Glomerular visceral epithelial cell (primary cell): ENCODE measurements around the gene FAM83C.

Experiments used
- DNase-seq: peaks from one replicate; pipeline ENCODE4 v3.0.0-alpha.2; 2016; ENCODE audit errors: extremely low spot score

Gene FAM83C

DNA sequence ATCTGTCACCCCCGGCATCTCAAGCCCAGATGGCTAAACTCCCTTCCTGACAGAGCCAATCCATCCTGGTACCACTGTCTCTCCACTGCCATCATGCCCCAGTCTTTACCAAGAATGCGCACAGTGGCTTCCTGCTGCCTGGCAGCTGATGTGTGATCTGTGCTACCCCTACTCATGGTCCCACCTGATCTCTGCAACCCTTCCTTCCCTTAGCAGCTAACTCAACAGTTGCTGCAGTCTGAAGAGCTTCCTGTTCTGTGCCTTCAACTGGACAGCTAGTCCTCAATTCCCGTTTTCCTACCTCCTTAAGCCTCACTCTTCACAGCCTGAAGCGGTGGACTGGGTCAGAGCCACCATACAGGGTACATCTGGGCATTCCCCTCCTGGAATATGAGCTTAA lies 7.6 kb upstream of the FAM83C start:
- DNase-seq = no peak

- no peak for DNase-seq
These were observed 6.0 kb upstream of the FAM83C start for GRCh38 chr20:35298264-35298663.

- DNase-seq = no peak
These were observed 5.5 kb upstream of the FAM83C start for GRCh38 chr20:35297740-35298139.

- peak; percentile 30 for DNase-seq
These were observed 4.9 kb upstream of the FAM83C start for GRCh38 chr20:35297155-35297554.

GRCh38 chr20:35296101-35296554 lies 3.9 kb upstream of the FAM83C start:
- DNase-seq = no peak

DNA sequence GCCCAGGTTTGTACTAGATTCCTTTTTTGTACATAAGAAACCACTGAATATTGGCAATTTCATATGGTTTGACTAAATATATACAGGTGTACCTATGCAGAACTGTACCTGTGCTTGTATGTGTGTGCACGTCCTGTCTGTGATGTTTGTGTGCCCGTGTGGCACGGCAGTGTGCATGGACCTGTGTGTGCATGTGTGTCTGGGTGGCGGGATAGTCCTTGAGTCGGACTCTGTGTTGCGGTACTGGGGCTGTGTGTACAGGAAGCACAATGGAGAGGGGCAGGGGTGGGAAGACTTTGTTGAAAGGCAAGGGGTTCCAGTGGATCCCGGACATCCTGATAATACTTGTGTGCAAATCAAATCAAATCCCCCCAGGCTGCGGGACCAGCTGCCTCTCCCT lies 3.4 kb upstream of the FAM83C start:
- no peak for DNase-seq

- DNase-seq = no peak
These were observed 2.8 kb upstream of the FAM83C start for GRCh38 chr20:35295058-35295457.

DNA sequence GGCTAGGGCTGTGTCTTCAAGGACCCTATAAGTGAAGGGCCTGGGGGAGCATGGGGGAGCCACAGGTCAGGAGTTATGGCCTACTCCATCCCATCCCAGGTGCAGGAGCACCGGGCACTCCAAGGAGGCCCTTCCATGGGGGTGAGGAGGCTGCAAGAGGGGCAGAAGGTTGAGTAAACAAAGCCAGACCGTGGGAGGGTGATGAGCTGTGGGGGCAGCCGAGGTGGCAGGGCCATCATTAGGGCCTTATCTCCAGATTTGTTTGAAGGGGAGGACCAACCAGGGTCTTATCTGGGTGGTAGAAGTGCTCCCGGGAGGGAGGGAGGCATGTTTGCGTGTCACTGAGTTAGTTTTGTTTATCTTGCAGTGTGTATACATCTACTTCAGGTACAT lies 2.1 kb upstream of the FAM83C start:
- DNase-seq = no peak

GRCh38 chr20:35293303-35294292 lies 1.4 kb upstream of the FAM83C start:
- no peak for DNase-seq

- DNase-seq = no peak
These were observed 470 bp upstream of the FAM83C start for GRCh38 chr20:35292504-35293285.

- DNase-seq = no peak
These were observed 1.3 kb downstream of the FAM83C start for GRCh38 chr20:35290887-35291417.

GRCh38 chr20:35290186-35290886 lies 1.9 kb downstream of the FAM83C start:
- DNase-seq = no peak

- DNase-seq = no peak
These were observed 3.7 kb downstream of the FAM83C start for GRCh38 chr20:35288325-35289060.

- DNase-seq = no peak
These were observed 4.5 kb downstream of the FAM83C start for GRCh38 chr20:35287509-35288324.

DNA sequence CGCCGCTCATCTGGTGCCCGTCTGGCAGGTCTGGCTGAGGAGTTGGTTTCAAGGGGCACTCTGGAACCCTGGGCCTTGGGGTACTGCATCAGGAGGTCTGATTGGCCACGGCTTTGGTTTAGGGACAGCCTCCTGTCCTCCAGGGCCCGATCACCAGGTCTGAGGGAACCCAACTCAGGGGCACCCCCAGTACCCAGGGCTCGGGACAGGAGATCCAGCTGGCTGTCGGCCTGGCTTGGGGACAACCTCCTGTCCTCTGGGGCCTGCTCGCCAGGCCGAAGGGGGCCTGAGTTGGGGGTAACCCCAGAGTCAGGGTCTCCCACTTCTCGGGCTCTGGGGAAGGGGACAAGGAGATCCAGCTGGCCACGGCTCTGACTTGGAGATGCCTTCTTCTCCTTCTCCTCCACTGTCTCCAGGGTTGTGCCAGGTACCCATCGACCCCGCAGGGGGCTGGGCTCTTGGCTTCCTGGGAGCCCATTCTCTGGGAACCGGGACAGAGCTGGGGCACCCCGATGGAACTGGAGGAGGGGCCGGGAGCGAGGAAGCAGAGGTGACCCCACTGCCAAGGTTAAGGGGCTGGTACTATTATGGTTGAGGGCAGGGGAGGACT lies 5.2 kb downstream of the FAM83C start:
- DNase-seq = no peak

DNA sequence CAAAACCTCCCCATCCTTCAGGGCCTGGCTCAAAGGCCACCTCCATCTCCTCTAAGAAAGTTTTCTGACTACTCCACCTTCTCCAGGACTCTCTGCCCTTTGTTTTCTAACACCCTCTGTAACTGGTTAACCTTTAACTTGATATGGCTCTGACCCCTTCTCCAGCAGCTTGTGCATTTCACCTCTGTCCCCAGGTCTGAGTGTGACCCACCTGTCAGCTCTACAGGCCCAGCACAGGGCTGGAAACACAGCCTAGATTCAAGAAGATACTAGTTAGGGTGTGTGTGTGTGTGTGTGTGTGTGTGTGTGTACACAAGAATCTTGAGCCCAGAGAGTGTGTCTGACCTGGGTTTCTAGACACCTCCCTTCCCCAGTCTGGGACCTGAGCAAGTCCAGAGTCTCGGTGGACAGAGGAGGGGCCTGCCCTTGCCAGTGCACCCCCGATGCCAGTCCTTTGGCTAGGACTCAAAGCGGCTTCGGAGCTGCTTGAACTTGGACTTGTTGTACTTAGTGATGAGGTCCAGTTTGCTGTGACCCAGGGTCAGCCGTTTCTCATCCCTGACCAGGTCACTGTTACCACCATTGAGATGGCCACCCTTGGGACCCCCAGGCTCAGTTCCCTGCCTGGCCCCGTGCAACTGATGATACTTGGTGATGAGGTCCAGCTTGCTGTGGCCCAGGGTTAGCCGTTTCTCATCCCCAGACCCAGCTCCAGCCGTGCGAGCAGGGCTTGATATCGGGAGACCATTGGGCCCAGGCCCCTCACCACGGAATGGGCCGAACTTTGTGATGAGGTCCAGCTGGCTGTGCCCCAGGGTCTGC lies 5.9 kb downstream of the FAM83C start:
- no peak for DNase-seq

DNA sequence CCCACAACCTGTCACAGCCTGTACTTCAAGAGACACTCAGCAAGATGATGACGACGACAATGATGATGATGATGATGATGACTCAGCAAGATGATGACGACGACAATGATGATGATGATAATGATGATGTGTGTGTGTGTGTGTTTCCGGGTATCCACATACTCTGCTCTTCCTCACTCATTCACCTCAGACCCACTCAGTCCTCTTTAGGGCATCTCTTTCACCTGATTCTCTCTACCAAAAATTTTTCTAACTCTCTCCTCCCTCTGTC lies 6.5 kb downstream of the FAM83C start:
- no peak for DNase-seq

DNA sequence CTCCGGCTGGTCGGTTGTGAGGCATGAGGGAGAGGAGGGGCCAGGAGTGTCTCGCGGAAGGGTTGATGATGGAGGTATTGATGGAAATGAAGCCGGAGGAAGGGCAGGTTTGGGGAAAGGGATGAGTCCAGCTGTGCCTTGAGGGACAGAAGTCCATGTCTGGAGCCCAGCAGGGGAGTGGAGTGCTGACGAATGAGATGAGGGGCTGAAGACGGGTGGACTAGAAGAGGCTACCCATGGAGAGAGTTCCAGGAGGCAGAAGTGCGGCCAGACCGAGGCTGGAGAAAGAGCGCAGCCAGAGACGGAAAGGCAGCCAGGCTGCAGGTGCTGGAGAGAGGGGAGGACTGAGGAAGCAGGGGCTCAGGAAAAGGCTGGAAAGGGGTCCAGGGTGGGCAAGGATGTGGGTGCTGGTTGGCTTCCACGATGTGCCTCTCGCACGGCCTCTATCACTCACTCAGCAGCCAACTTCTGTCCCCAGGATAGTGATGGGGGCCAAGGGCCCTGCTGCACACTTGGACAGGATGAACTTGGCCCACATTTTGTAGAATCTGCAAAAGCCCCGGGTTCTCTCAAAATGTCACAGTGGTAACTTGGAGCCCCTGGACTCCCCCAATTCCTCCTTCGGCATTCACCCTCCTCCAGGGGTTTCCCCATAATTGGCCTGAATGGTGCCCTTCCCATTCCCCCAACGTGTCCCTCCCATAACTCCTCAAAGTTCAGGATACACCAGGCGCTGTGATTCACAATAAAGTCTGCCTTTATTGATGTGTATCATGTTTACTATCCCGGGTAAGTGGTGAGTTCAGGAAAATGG lies 7.0 kb downstream of the FAM83C start:
- DNase-seq = no peak
